B cell (primary cell): ENCODE results near the gene UBR4. TPM values are rescaled to one million over a fixed set of nuclear protein-coding genes. Genes with fewer than 3 reads are reported as not detected.

Source experiments
- ATAC-seq: fragments of 200-7000 bp; cut with Tn5 transposase; one replicate; pipeline ENCODE4 v1.10.0; 2021; ENCODE audit warnings: low read depth, mild to moderate bottlenecking, moderate number of reproducible peaks, moderate library complexity
- CTCF ChIA-PET: fragments of 350-600 bp; sonication (Branson Sonifier 250); formaldehyde crosslinking; loops from one replicate; lab custom pipeline; 2021; ENCODE audit warnings: antibody characterized with exemption, inconsistent platforms; lab: Charles Lee
- POLR2A ChIA-PET: fragments of 350-600 bp; sonication (Branson Sonifier 250); formaldehyde crosslinking; loops from one replicate; lab custom pipeline; 2021; ENCODE audit warnings: antibody characterized with exemption; lab: Charles Lee
- DNase-seq: peaks from one replicate; pipeline ENCODE4 v3.0.0; 2013
- H2AFZ ChIP-seq: 2 replicates; pipeline ENCODE4 v1.6.1; 2012; ENCODE audit warnings: mild to moderate bottlenecking, low read depth, low read length; ENCODE audit not compliant: insufficient read depth, poor library complexity, severe bottlenecking
- H3K27ac ChIP-seq, 2 donors: 1 replicate in 1 of 2; 2 replicates in 1 of 2; pipeline ENCODE4 v1.5.1; 2012 to 2013; ENCODE audit warnings: low read length in 2 of 2, mild to moderate bottlenecking in 2 of 2, moderate library complexity in 1 of 2
- H3K27me3 ChIP-seq, 4 experiments: fragments of 200-600 bp in 1 of 4; sonication (generic) in 1 of 4; replicated peaks in 1 of 4; 1 replicate in 2 of 4; 2 replicates in 2 of 4; pipeline versions ENCODE4 v1.6.1 to v1.7.0; 2013 to 2016; ENCODE audit warnings: low read length in 3 of 4, mild to moderate bottlenecking in 2 of 4, mixed read lengths in 1 of 4, moderate library complexity in 1 of 4; ENCODE audit not compliant: insufficient read depth in 4 of 4, control insufficient read depth in 3 of 4; ENCODE audit errors: control extremely low read depth in 1 of 4
- H3K36me3 ChIP-seq, 2 experiments: replicated peaks in 1 of 2; 1 replicate in 1 of 2; 2 replicates in 1 of 2; pipeline versions ENCODE4 v1.6.1 to v1.7.1; 2013; ENCODE audit warnings: low read length in 1 of 2; ENCODE audit not compliant: insufficient read depth in 2 of 2, control insufficient read depth in 1 of 2; ENCODE audit errors: control extremely low read depth in 1 of 2, extremely low read depth in 1 of 2
- H3K4me1 ChIP-seq, 2 donors: fragments of 200-600 bp in 1 of 2; sonication (generic) in 1 of 2; 1 replicate in 1 of 2; 2 replicates in 1 of 2; pipeline versions ENCODE4 v1.5.1 to v1.6.1; 2013 to 2017; ENCODE audit warnings: low read length in 2 of 2; ENCODE audit not compliant: control insufficient read depth in 2 of 2, insufficient read depth in 2 of 2
- H3K4me2 ChIP-seq: replicated peaks from 2 replicates; pipeline ENCODE3; 2012; ENCODE audit warnings: mild to moderate bottlenecking, low read depth, low read length; ENCODE audit not compliant: poor library complexity, severe bottlenecking
- H3K4me3 ChIP-seq, 5 experiments: fragments of 200-600 bp in 1 of 5; sonication (generic) in 1 of 5; 1 replicate in 3 of 5; 2 replicates in 2 of 5; pipeline versions ENCODE4 v1.5.1 to v1.7.0; 2011 to 2016; ENCODE audit warnings: low read length in 4 of 5, mild to moderate bottlenecking in 4 of 5, low read depth in 2 of 5, control low read depth in 1 of 5, moderate library complexity in 1 of 5; ENCODE audit not compliant: insufficient read depth in 1 of 5; ENCODE audit errors: control extremely low read depth in 1 of 5, extremely low read depth in 1 of 5
- H3K79me2 ChIP-seq: fragments of 200-600 bp; sonication (generic); one replicate; pipeline ENCODE4 v1.6.0; 2016; ENCODE audit warnings: low read length; ENCODE audit not compliant: control insufficient read depth, insufficient read depth
- H3K9ac ChIP-seq: fragments of 200-600 bp; sonication (generic); 2 replicates; pipeline ENCODE4 v1.6.1; 2017; ENCODE audit warnings: mild to moderate bottlenecking, low read length, moderate library complexity
- H3K9me3 ChIP-seq, 3 donors: one replicate each; pipeline versions ENCODE4 v1.6.1 to v1.7.1; 2013; ENCODE audit warnings: low read length in 2 of 3; ENCODE audit not compliant: control insufficient read depth in 2 of 3, insufficient read depth in 1 of 3; ENCODE audit errors: control extremely low read depth in 1 of 3
- H4K20me1 ChIP-seq: 2 replicates; pipeline ENCODE4 v1.6.0; 2012; ENCODE audit warnings: mild to moderate bottlenecking, low read length; ENCODE audit not compliant: insufficient read depth, control insufficient read depth, poor library complexity, severe bottlenecking
- H3K27ac Mint-ChIP-seq: one replicate; pipeline ENCODE4 v1.8.0; 2021; ENCODE audit warnings: mixed read lengths
- H3K27me3 Mint-ChIP-seq: one replicate; pipeline ENCODE4 v1.8.0; 2021; ENCODE audit warnings: mixed read lengths
- H3K4me1 Mint-ChIP-seq: one replicate; pipeline ENCODE4 v1.8.0; 2021; ENCODE audit warnings: mixed read lengths
- H3K4me3 Mint-ChIP-seq: one replicate; pipeline ENCODE4 v1.8.0; 2021; ENCODE audit warnings: mixed read lengths
- H3K9me3 Mint-ChIP-seq: one replicate; pipeline ENCODE4 v1.8.0; 2022; ENCODE audit warnings: mixed read lengths; ENCODE audit not compliant: insufficient read depth
- EZH2 ChIP-seq: IDR thresholded peaks from 2 replicates; pipeline ENCODE4 v1.6.1; 2012; ENCODE audit warnings: borderline replicate concordance, low read depth, mild to moderate bottlenecking, moderate library complexity, low read length; ENCODE audit not compliant: insufficient read depth, poor library complexity, severe bottlenecking
- WGBS: methylation state at CpG from one replicate; pipeline ENCODE4 v1.1.5; 2013; ENCODE audit warnings: missing lambda C conversion rate; ENCODE audit not compliant: insufficient coverage; 5-methylcytosine and 5-hydroxymethylcytosine counted together
- intact Hi-C: fragments of 100-400 bp; cut with micrococcal nuclease; formaldehyde crosslinking; loops from one replicate; pipeline ENCODE4 v1.10.0; 2022
- polyA plus RNA-seq: library from polyadenylated mRNA; depleted of rRNA; stranded (reverse); fragments of >200 nt; gene quantifications from 2 replicates; pipeline ENCODE4 v1.2.3, GENCODE V29; 2012
- total RNA-seq, 2 donors: library from RNA; stranded (reverse); fragments of 120-200 nt in 1 of 2; gene quantifications; 1 replicate in 1 of 2; 2 replicates in 1 of 2; pipeline versions ENCODE4 v1.2.3 to v1.2.4, GENCODE V29; 2013 to 2022
- TF ChIP-seq, protein P1 (sequence below): fragments of 200-600 bp; IDR thresholded peaks from one replicate; pipeline ENCODE4 v1.8.0; 2022; ENCODE audit warnings: antibody characterized with exemption, mild to moderate bottlenecking

Gene UBR4
- total and polyA plus RNA-seq, 2 donors (not counting 1 experiment from before 2014, with no cell fraction given): 90.0 to 190 TPM

GRCh38 chr1:19179597-19180264 lies 30.3 kb downstream of the UBR4 start:
- no peak overlapping the region for H3K4me3 Mint-ChIP-seq

More at GRCh38 chr1:19179597-19180264, 30.3 kb downstream of the UBR4 start:
- H3K27me3 Mint-ChIP-seq: no peaks in the 10 kb centered on the region
- ChIA-PET CTCF (interaction anchor here (0.8 to 2.0 kb wide), 5 partner anchors 15 to 474 kb away, joined by 3 to 12 read pairs (median 3); no protein-coding TSS in a partner anchor), POLR2A (no interaction called here)
- Histone ChIP-seq H2AFZ (no peak overlapping the region), H4K20me1 (no peaks in the 10 kb centered on the region), H3K36me3 (peaks cover 2 to 74% of the 10 kb centered on the region in 2 experiments), H3K4me2 (no peak overlapping the region), H3K4me3 (no peak overlapping the region), H3K79me2 (no peaks in the 10 kb centered on the region), H3K9ac (no peak overlapping the region), H3K4me1 (no peaks in the 10 kb centered on the region), H3K27me3 (no peaks in the 10 kb centered on the region), H3K27ac (peak overlapping the region in 1 of 2 donors; percentile 9), H3K9me3 (no peaks in the 10 kb centered on the region)
- intact Hi-C loops: loop anchor here (1.0 to 2.0 kb wide), 2 partner anchors 62 to 473 kb away; no protein-coding TSS in a partner anchor
- no peaks in the 10 kb centered on the region for H3K9me3 Mint-ChIP-seq
- WGBS: 66% methylated on average over 6 of the region's 8 CpGs
- no peaks in the 10 kb centered on the region for H3K4me1 Mint-ChIP-seq
- ATAC-seq (no peak), DNase-seq (peak; percentile 29)
- TF ChIP-seq, protein P1, sequence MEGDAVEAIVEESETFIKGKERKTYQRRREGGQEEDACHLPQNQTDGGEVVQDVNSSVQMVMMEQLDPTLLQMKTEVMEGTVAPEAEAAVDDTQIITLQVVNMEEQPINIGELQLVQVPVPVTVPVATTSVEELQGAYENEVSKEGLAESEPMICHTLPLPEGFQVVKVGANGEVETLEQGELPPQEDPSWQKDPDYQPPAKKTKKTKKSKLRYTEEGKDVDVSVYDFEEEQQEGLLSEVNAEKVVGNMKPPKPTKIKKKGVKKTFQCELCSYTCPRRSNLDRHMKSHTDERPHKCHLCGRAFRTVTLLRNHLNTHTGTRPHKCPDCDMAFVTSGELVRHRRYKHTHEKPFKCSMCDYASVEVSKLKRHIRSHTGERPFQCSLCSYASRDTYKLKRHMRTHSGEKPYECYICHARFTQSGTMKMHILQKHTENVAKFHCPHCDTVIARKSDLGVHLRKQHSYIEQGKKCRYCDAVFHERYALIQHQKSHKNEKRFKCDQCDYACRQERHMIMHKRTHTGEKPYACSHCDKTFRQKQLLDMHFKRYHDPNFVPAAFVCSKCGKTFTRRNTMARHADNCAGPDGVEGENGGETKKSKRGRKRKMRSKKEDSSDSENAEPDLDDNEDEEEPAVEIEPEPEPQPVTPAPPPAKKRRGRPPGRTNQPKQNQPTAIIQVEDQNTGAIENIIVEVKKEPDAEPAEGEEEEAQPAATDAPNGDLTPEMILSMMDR: peak; percentile 29
- TF ChIP-seq EZH2: no peak
- no peak overlapping the region for H3K27ac Mint-ChIP-seq
